K562 (cell line): ENCODE measurements around the gene HRAS. TPM values are rescaled to one million over a fixed set of nuclear protein-coding genes. Genes with fewer than 3 reads are reported as not detected.

ENCODE experiments used
- ATAC-seq: fragments of 200-7000 bp; cut with Tn5 transposase; 3 replicates; pipeline ENCODE4 v1.9.1; 2020; ENCODE audit warnings: moderate library complexity
- BruUV-seq: library from RNA; stranded (reverse); fragments of 400-500 nt; replicated peaks from 2 replicates; lab custom pipeline; 2021; lab: Mats Ljungman, UMichigan
- CTCF ChIA-PET: fragments of 300-600 bp; formaldehyde crosslinking; extraction: SDS; loops from one replicate; lab custom pipeline; 2021; ENCODE audit warnings: low intra/inter-chr PET ratio; lab: Yijun Ruan, JAX
- POLR2A ChIA-PET: fragments of 300-600, 350-650 bp; sonication (Branson Sonifier 250); formaldehyde crosslinking; extraction: SDS; loops from one replicate; lab custom pipeline; 2021; ENCODE audit warnings: antibody characterized with exemption, inconsistent platforms; lab: Yijun Ruan, JAX
- DNase-seq, 4 experiments: peaks; one replicate each; pipeline versions ENCODE4 v3.0.0 to v3.0.0-alpha.2; 2011 to 2018; ENCODE audit warnings: low spot score in 3 of 4, mixed read lengths in 3 of 4; ENCODE audit errors: extremely low read depth in 1 of 4
- FAIRE-seq: peaks from 2 replicates; lab custom pipeline; 2011; peaks lifted over from hg19 to GRCh38; lab: Jason Lieb, UNC
- H2AFZ ChIP-seq: 2 replicates; pipeline ENCODE4 v1.6.0; 2011; ENCODE audit warnings: low read depth, low read length, control low read depth, inconsistent platforms
- H3K27ac ChIP-seq: fragments of 200-600 bp; 3 replicates; pipeline ENCODE4 v1.8.0; 2011; ENCODE audit warnings: low read depth, mild to moderate bottlenecking, control low read depth, inconsistent platforms, low read length, moderate library complexity, mixed read lengths; ENCODE audit errors: extremely low read depth
- H3K27me3 ChIP-seq, 2 experiments: fragments of 300-600 bp in 1 of 2; 2 replicates in 1 of 2; 3 replicates in 1 of 2; pipeline versions ENCODE4 v1.6.0 to v1.8.0; 2011; ENCODE audit warnings: inconsistent platforms in 2 of 2, low read length in 2 of 2, mild to moderate bottlenecking in 1 of 2, mixed read lengths in 1 of 2, moderate library complexity in 1 of 2; ENCODE audit not compliant: control insufficient read depth in 2 of 2, insufficient read depth in 2 of 2
- H3K36me3 ChIP-seq: fragments of 300-600 bp; 3 replicates; pipeline ENCODE4 v1.8.0; 2011; ENCODE audit warnings: mild to moderate bottlenecking, low read length, inconsistent platforms; ENCODE audit not compliant: control insufficient read depth, insufficient read depth
- H3K4me1 ChIP-seq, 2 experiments: fragments of 200-600 bp in 1 of 2; replicated peaks in 1 of 2; 2 replicates in 1 of 2; 3 replicates in 1 of 2; pipeline versions ENCODE4 v1.5.1 to v1.8.0; 2011; ENCODE audit warnings: inconsistent platforms in 2 of 2, low read length in 2 of 2, mild to moderate bottlenecking in 1 of 2, mixed read lengths in 1 of 2, moderate library complexity in 1 of 2; ENCODE audit not compliant: control insufficient read depth in 2 of 2, insufficient read depth in 2 of 2
- H3K4me2 ChIP-seq: 2 replicates; pipeline ENCODE4 v1.6.1; 2011; ENCODE audit warnings: low read length, control low read depth, inconsistent platforms, mixed read lengths; ENCODE audit not compliant: insufficient read depth
- H3K4me3 ChIP-seq: fragments of 200-600 bp; sonication (generic), shearing (Covaris generic); 2 replicates; pipeline ENCODE4 v1.5.1; 2016; ENCODE audit warnings: control low read depth, inconsistent platforms
- H3K79me2 ChIP-seq: fragments of 200-600 bp; 3 replicates; pipeline ENCODE4 v1.8.0; 2011; ENCODE audit warnings: low read length, inconsistent platforms; ENCODE audit not compliant: control insufficient read depth, insufficient read depth
- H3K9ac ChIP-seq, 2 experiments: 2 replicates each; pipeline versions ENCODE4 v1.6.0 to v1.6.1; 2011; ENCODE audit warnings: low read depth in 2 of 2, low read length in 2 of 2, control low read depth in 1 of 2, inconsistent platforms in 1 of 2, mild to moderate bottlenecking in 1 of 2, mixed read lengths in 1 of 2; ENCODE audit not compliant: insufficient read depth in 1 of 2
- H3K9me1 ChIP-seq: one replicate; pipeline ENCODE4 v1.6.0; 2011; ENCODE audit warnings: inconsistent platforms, mild to moderate bottlenecking, low read length, moderate library complexity; ENCODE audit not compliant: control insufficient read depth, insufficient read depth
- H3K9me3 ChIP-seq: replicated peaks from 2 replicates; pipeline ENCODE4 v1.5.1; 2011; ENCODE audit warnings: low read depth, low read length, inconsistent platforms; ENCODE audit not compliant: control insufficient read depth, insufficient read depth
- H4K20me1 ChIP-seq: replicated peaks from 2 replicates; pipeline ENCODE4 v1.6.1; 2011; ENCODE audit warnings: low read length, inconsistent platforms, mixed read lengths; ENCODE audit not compliant: control insufficient read depth, insufficient read depth
- CBFB ChIP-seq: sonication (generic); formaldehyde crosslinking; IDR thresholded peaks from 2 replicates; pipeline ENCODE4 v1.4.0; 2020; ENCODE audit warnings: mild to moderate bottlenecking, missing genetic modification reagents
- CEBPB ChIP-seq: fragments of 450-650 bp; IDR thresholded peaks from 2 replicates; pipeline ENCODE4 v1.6.1; 2016; ENCODE audit warnings: missing genetic modification characterization, missing compliant biosample characterization
- CXXC5 ChIP-seq: fragments of 250-450 bp; sonication (Bioruptor Pico); IDR thresholded peaks from 2 replicates; pipeline ENCODE4 v1.8.0; 2022; ENCODE audit warnings: inconsistent platforms, mild to moderate bottlenecking, moderate library complexity
- DACH1 ChIP-seq: fragments of 450-650 bp; IDR thresholded peaks from 2 replicates; pipeline ENCODE4 v1.6.1; 2018; ENCODE audit not compliant: partially characterized antibody
- ETV1 ChIP-seq: fragments of 450-650 bp; conservative IDR thresholded peaks from 2 replicates; pipeline ENCODE4 v1.6.1; 2016; ENCODE audit warnings: missing genetic modification characterization, control low read depth, low read depth, missing compliant biosample characterization
- HIVEP1 ChIP-seq: fragments of 250-450 bp; sonication (Bioruptor Pico); IDR thresholded peaks from 2 replicates; pipeline ENCODE4 v1.4.0; 2020; ENCODE audit warnings: mild to moderate bottlenecking
- RBM34 ChIP-seq: fragments of 200-400 bp; formaldehyde crosslinking; IDR thresholded peaks from 2 replicates; pipeline ENCODE4 v1.6.1; 2018; ENCODE audit warnings: low read length, borderline replicate concordance; ENCODE audit not compliant: insufficient read depth
- RHOXF2B ChIP-seq: fragments of 250-450 bp; sonication (Bioruptor Pico); conservative IDR thresholded peaks from 2 replicates; pipeline ENCODE4 v1.5.1; 2021
- SMAD4 ChIP-seq: fragments of 250-450 bp; sonication (Bioruptor Pico); conservative IDR thresholded peaks from 2 replicates; pipeline ENCODE4 v1.8.0; 2021; ENCODE audit warnings: inconsistent platforms, mild to moderate bottlenecking, moderate library complexity
- STAT6 ChIP-seq: sonication (generic); formaldehyde crosslinking; IDR thresholded peaks from 2 replicates; pipeline ENCODE4 v1.8.1; 2023; ENCODE audit warnings: mild to moderate bottlenecking, missing genetic modification reagents
- VEZF1 ChIP-seq: fragments of 200-800 bp; sonication (Bioruptor generic); IDR thresholded peaks from 2 replicates; pipeline ENCODE4 v1.6.1; 2017; ENCODE audit warnings: missing genetic modification characterization, missing compliant biosample characterization
- ZBTB9 ChIP-seq: fragments of 450-650 bp; formaldehyde crosslinking; IDR thresholded peaks from 2 replicates; pipeline ENCODE4 v1.4.0; 2020; ENCODE audit warnings: mild to moderate bottlenecking, moderate library complexity
- ZNF280A ChIP-seq: fragments of 450-650 bp; IDR thresholded peaks from 2 replicates; pipeline ENCODE4 v1.6.1; 2018; ENCODE audit warnings: mild to moderate bottlenecking, low read depth; ENCODE audit not compliant: partially characterized antibody
- ZNF354B ChIP-seq: fragments of 250-450 bp; sonication (Bioruptor Pico); IDR thresholded peaks from 2 replicates; pipeline ENCODE4 v1.4.0; 2020
- ZNF551 ChIP-seq: fragments of 250-450 bp; sonication (Bioruptor Pico); IDR thresholded peaks from 2 replicates; pipeline ENCODE4 v1.5.0; 2021; ENCODE audit warnings: mild to moderate bottlenecking, moderate library complexity
- ZNF695 ChIP-seq: fragments of 450-650 bp; formaldehyde crosslinking; IDR thresholded peaks from 2 replicates; pipeline ENCODE4 v1.4.0; 2020; ENCODE audit warnings: mild to moderate bottlenecking, moderate library complexity
- ZNF696 ChIP-seq: fragments of 250-450 bp; sonication (Bioruptor Pico); conservative IDR thresholded peaks from 2 replicates; pipeline ENCODE4 v1.4.0; 2020; ENCODE audit warnings: mild to moderate bottlenecking, moderate library complexity
- WGBS: fragments of 100-300 bp; shearing (Covaris generic); methylation state at CpG from one replicate; pipeline ENCODE4 v1.1.6; 2016; ENCODE audit warnings: low coverage, mixed read lengths; ENCODE audit not compliant: insufficient coverage; ENCODE audit errors: missing lambda C conversion rate; 5-methylcytosine and 5-hydroxymethylcytosine counted together
- in situ Hi-C: fragments of 300-500 bp; cut with MboI; formaldehyde crosslinking; loops from 4 replicates; pipeline ENCODE4 v1.15.0; 2018; ENCODE audit warnings: inconsistent platforms, mixed read lengths
- intact Hi-C: fragments of 100-400 bp; cut with micrococcal nuclease; formaldehyde crosslinking; loops from 2 replicates; pipeline ENCODE4 v1.14.2; 2022
- polyA plus RNA-seq, 8 experiments: library from polyadenylated mRNA; depleted of rRNA in 4 of 8; stranded (reverse) in 5 of 8; unstranded in 3 of 8; fragments of >200 nt; fragmentation: Nextera tagmentation in 2 of 8; fragmentation: Illumina TruSeq in 1 of 8; extraction: Ambion mirVana in 2 of 8; extraction: Trizol in 1 of 8; gene quantifications; 2 replicates each; pipeline versions ENCODE4 v1.2.1 to v1.2.3, GENCODE V29; 2011 to 2014; ENCODE audit warnings: inconsistent platforms in 1 of 8, missing spikeins in 1 of 8
- total RNA-seq, 7 experiments: library from RNA; depleted of rRNA in 6 of 7; stranded (reverse); fragments of >200 nt in 6 of 7; fragmentation: Illumina TruSeq in 2 of 7; extraction: Trizol in 2 of 7; gene quantifications; 2 replicates each; pipeline versions ENCODE4 v1.2.1 to v1.2.3, GENCODE V29; 2011 to 2021; ENCODE audit warnings: low replicate concordance in 1 of 7

HRAS gene
- total and polyA plus RNA-seq, 9 of the 15 experiments (the other 6 are each of a cell fraction or from before 2014, with no cell fraction given) = 2.8 to 73.5 (median 29.6) TPM

- ChIA-PET CTCF (no interaction called here), POLR2A (no interaction called here)
- DNase-seq (no peak), FAIRE-seq (no peak), ATAC-seq (no peak)
- no peak overlapping the region for H3K4me2 ChIP-seq
- H3K36me3 ChIP-seq = peaks cover 29% of the 10 kb centered on the region; the same call in 2 of the 3 replicates
- no peaks in the 10 kb centered on the region for H3K9me1 ChIP-seq
- peaks cover 4% of the 10 kb centered on the region for H3K9me3 ChIP-seq
- WGBS = 91% methylated on average over 6 of the region's 6 CpGs
- H3K9ac ChIP-seq = no peak overlapping the region
- H3K79me2 ChIP-seq = no peaks in the 10 kb centered on the region
- H2AFZ ChIP-seq = no peak overlapping the region
- in situ Hi-C loops (loop anchor here (5.0 kb wide), 1 partner anchor 318 kb away; a partner anchor contains a TSS), intact Hi-C loops (loop anchor here (5.0 kb wide), 1 partner anchor 73 kb away; the partner anchor contains the start of gene ANO9)
- H3K27ac ChIP-seq = no peak overlapping the region
- H3K4me3 ChIP-seq = no peak overlapping the region
- no peaks in the 10 kb centered on the region for H4K20me1 ChIP-seq
- peaks cover 0 to 12% of the 10 kb centered on the region in 2 experiments; a peak in 3 of 5 replicates for H3K4me1 ChIP-seq
- no peaks in the 10 kb centered on the region for H3K27me3 ChIP-seq
- no TSS peak for BruUV-seq
- TF ChIP-seq CEBPB (tag) (no peak), ZNF354B (CRISPR knock-in tag) (no peak), ZNF695 (no peak), RHOXF2B (no peak), VEZF1 (CRISPR knock-in tag) (no peak), DACH1 (no peak), CXXC5 (no peak), SMAD4 (CRISPR knock-in tag) (no peak), RBM34 (no peak), CBFB (CRISPR knock-in tag) (no peak), ZNF551 (CRISPR knock-in tag) (no peak), ZNF280A (no peak), ZNF696 (no peak), ETV1 (tag) (no peak), STAT6 (no peak), ZBTB9 (CRISPR knock-in tag) (no peak), HIVEP1 (CRISPR knock-in tag) (no peak)
These were observed 20.2 kb downstream of the HRAS start for GRCh38 chr11:515131-515530.
